ENCODE measurements around the gene ATAD1.
A peak's percentile ranks its signal among the peaks of the same experiment; 100 is the strongest.

ATAD1 gene

DNA sequence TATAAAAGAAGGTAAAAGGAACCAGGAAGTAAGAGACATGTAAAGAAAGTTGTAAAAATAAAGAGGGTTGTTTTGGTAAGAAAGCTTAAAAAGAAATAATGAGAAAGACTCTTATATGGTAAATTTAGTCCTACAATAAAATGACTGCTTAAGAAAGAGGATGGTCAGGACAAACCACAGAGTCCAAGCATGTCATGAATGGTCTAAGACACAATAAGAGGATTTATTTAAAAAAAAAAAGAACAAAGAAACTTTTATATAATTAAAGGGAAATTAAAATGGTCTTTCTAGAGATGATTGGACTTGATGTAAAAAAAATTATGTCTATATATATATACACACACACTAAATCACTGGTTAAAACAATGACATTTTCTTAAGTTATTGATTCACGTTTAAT is 18.2 kb downstream of the ATAD1 start:
- peaks cover 4% of the 10 kb centered on the region for H3K36me3 ChIP-seq (ENCODE audit: control insufficient read depth, insufficient read depth, low read length)
- H3K4me3 ChIP-seq (replicated peaks; ENCODE audit: low read depth, low read length): no peak overlapping the region
- H3K27me3 ChIP-seq (replicated peaks; ENCODE audit: control insufficient read depth, insufficient read depth, low read length): no peaks in the 10 kb centered on the region
- DNase-seq (ENCODE audit: extremely low read depth, insufficient read length): no peak
- TF ChIP-seq, protein P1, sequence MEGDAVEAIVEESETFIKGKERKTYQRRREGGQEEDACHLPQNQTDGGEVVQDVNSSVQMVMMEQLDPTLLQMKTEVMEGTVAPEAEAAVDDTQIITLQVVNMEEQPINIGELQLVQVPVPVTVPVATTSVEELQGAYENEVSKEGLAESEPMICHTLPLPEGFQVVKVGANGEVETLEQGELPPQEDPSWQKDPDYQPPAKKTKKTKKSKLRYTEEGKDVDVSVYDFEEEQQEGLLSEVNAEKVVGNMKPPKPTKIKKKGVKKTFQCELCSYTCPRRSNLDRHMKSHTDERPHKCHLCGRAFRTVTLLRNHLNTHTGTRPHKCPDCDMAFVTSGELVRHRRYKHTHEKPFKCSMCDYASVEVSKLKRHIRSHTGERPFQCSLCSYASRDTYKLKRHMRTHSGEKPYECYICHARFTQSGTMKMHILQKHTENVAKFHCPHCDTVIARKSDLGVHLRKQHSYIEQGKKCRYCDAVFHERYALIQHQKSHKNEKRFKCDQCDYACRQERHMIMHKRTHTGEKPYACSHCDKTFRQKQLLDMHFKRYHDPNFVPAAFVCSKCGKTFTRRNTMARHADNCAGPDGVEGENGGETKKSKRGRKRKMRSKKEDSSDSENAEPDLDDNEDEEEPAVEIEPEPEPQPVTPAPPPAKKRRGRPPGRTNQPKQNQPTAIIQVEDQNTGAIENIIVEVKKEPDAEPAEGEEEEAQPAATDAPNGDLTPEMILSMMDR (IDR thresholded peaks at IDR 0.05; ENCODE audit: insufficient read depth, low read length, poor library complexity, severe bottlenecking): no peak

DNA sequence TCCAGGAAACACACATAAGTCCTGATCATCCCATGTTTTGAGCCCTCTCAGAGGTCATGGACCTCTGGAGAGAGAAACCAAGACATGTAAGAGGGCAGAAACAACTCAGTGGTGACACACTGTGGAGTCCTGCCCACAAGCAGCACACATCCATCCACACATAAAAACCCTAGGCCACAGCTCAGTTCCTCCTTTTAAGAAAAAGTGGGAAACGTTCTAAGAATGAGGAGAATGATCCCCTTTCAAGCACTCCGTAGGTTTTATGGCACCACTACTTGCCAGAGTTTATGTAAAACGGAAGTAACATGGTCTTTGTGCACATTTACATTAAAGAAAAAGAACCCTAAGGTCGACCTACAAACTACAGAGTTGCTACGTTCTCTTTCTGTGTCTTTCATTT is 19.9 kb downstream of the ATAD1 start:
- H3K36me3 ChIP-seq (ENCODE audit: control insufficient read depth, insufficient read depth, low read length): no peaks in the 10 kb centered on the region; the same call in none of the 2 replicates

DNA sequence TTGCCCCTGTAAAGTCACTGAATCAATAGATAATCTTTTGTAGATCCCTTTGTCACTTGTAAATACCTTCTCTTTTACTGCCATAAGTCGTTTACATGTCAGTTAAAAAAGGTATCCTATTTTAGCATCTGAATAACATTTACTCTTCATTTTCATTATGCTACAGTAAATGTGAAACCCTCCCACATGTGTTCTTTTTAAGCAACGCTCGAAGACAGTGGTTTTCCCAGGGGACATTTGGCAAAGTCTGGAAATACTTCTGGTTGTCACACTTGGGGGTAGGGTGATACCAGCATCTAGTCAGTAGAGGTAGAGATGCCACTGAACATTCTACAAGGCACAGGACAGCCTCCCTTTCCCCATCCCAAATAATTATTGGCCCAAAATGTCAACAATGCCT is 23.7 kb downstream of the ATAD1 start:
- peaks cover 5% of the 10 kb centered on the region for H3K36me3 ChIP-seq (ENCODE audit: control insufficient read depth, insufficient read depth, low read length)
- TF ChIP-seq, protein P1 (IDR thresholded peaks at IDR 0.05; ENCODE audit: insufficient read depth, low read length, poor library complexity, severe bottlenecking): no peak

More for the DNA sequence above, 19.9 kb downstream of the ATAD1 start:
- Histone ChIP-seq H3K4me3 (replicated peaks; ENCODE audit: low read depth, low read length) (no peak overlapping the region), H3K27me3 (replicated peaks; ENCODE audit: control insufficient read depth, insufficient read depth, low read length) (no peaks in the 10 kb centered on the region)
- TF ChIP-seq, protein P1 (IDR thresholded peaks at IDR 0.05; ENCODE audit: insufficient read depth, low read length, poor library complexity, severe bottlenecking): peak; percentile 6
- DNase-seq (ENCODE audit: extremely low read depth, insufficient read length): no peak

DNA sequence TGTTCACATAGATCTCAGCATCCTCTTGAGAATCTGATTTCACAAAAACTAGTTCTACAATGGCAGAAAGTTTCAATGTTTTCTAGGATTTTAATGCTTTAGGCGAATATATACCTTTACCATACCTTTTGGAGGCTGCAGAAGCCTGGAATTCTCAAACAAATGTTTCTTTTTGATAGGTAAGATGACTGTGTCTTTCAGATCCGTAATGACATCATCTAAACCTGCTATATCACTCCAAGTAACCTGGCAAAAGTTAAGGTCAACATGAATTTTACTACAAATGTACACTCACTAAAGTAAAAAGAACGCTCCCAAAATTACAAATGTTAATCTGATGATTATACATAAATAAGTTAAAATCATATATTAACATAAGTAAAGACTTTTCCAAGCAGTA is 27.8 kb downstream of the ATAD1 start:
- Histone ChIP-seq H3K36me3 (ENCODE audit: control insufficient read depth, insufficient read depth, low read length) (peaks cover 8% of the 10 kb centered on the region), H3K27me3 (replicated peaks; ENCODE audit: control insufficient read depth, insufficient read depth, low read length) (no peaks in the 10 kb centered on the region), H3K4me3 (replicated peaks; ENCODE audit: low read depth, low read length) (no peak overlapping the region)
- no peak for DNase-seq (ENCODE audit: extremely low read depth, insufficient read length)
- TF ChIP-seq, protein P1 (IDR thresholded peaks at IDR 0.05; ENCODE audit: insufficient read depth, low read length, poor library complexity, severe bottlenecking): no peak

More for the DNA sequence above, 23.7 kb downstream of the ATAD1 start:
- DNase-seq (ENCODE audit: extremely low read depth, insufficient read length): no peak
- Histone ChIP-seq H3K4me3 (replicated peaks; ENCODE audit: low read depth, low read length) (no peak overlapping the region; the same call in 1 of the 2 replicates), H3K27me3 (replicated peaks; ENCODE audit: control insufficient read depth, insufficient read depth, low read length) (no peaks in the 10 kb centered on the region)

DNA sequence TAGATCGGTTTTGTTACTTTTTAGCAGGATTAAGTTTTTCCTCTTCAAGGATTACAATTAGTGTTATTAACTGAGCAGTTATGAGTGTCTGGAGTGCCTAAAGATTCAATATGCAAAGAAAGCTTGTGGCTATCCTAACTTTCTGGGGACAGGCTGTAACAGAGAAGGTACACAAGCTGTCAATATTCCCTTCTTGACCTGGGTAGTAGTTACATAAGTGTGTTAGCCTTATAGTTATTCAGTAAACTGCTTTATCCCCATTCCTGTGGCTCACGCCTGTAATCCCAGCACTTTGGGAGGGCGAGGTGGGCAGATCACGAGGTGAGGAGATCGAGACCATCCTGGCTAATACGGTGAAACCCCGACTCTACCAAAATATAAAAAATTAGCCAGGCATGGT is 31.6 kb downstream of the ATAD1 start:
- DNase-seq (ENCODE audit: extremely low read depth, insufficient read length): no peak

More for the DNA sequence above, 31.6 kb downstream of the ATAD1 start:
- Histone ChIP-seq H3K36me3 (ENCODE audit: control insufficient read depth, insufficient read depth, low read length) (peaks cover 9% of the 10 kb centered on the region), H3K27me3 (replicated peaks; ENCODE audit: control insufficient read depth, insufficient read depth, low read length) (no peaks in the 10 kb centered on the region), H3K4me3 (replicated peaks; ENCODE audit: low read depth, low read length) (no peak overlapping the region)
- TF ChIP-seq, protein P1 (IDR thresholded peaks at IDR 0.05; ENCODE audit: insufficient read depth, low read length, poor library complexity, severe bottlenecking): no peak
